GM12891 (cell line): ENCODE results near the gene MGMT.

Experiments
- POLR2A ChIP-seq: IDR thresholded peaks from 2 replicates; pipeline ENCODE4 v1.6.1; 2011; ENCODE audit warnings: low read depth, low read length, control low read depth
- TAF1 ChIP-seq: IDR thresholded peaks from 2 replicates; pipeline ENCODE4 v1.6.1; 2011; ENCODE audit warnings: low read depth, low read length, control low read depth

DNA sequence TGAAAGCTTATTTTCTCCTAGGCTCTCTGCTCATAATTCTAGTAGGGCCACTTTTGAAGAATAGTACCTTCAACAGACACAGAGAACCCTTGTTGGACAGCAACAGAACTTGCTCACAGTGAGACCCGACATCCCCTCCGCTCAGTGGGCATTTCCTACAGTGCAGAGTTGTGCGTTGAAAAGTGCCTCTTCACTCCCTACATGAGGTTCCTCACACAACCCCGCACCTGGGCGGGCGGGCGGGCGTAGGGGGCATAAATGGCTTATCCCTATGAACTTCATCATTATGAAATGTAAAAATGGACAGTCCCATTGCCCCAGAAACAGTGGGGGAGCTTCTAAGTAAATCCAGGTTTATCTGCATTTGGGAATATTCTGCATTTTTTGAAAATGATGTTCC is 174.9 kb downstream of the MGMT start:
- TF ChIP-seq TAF1 = no peak
- no peak for TF ChIP-seq POLR2A
